ENCODE measurements around the gene NRM. TPM values are rescaled to one million over a fixed set of nuclear protein-coding genes. Genes with fewer than 3 reads are reported as not detected.
A peak's percentile ranks its signal among the peaks of the same experiment; 100 is the strongest.

The NRM gene
- total RNA-seq, 1 experiment from 2014 or later = 31.2 TPM

DNA sequence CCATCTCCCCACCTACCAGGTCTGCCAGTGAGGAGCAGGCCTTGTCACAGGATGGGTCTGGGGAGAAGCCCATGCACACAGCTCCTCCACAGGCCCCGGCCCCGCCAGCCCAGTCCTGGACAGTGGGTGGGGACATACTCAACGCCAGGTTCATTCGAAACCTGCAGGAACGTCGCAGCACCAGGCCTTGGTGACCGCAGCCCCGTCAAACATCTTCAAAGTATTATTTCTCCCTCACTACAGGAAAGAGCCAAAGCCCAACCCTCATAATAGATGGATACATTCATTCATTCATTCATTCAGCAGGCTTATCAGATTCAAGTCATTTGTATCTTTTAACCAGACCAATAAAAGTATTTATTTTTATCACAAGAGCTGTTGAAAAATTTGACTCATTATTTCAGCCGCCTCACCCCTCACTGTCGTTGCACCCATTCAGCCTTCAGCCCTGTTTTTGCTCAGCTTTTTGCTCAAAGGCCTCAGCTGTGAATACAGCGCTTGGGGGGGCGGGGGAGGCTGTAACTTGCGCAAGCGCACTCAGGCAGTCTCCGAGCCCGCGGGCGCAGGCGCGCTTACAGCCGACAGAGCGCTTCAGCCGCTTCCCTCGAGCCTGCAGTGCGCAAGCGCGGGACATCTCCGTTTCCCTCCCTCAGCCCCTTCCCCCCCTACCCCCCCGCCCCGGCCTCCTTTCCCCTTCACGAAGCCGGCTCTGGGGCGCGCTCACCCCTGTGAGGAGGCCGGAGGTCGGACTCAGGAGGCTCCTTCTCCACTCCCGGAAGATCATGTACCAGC lies 44.1 kb downstream of the NRM start, which contains the start of gene C6orf136:
Gene C6orf136 (plus strand): TSS at position 684 of the 792 bp plus-strand sequence. CDS start 99 bp downstream, at position 783.
- peaks cover 24% of the 10 kb centered on the region for H3K36me3 Mint-ChIP-seq
- TF ChIP-seq, protein P1, sequence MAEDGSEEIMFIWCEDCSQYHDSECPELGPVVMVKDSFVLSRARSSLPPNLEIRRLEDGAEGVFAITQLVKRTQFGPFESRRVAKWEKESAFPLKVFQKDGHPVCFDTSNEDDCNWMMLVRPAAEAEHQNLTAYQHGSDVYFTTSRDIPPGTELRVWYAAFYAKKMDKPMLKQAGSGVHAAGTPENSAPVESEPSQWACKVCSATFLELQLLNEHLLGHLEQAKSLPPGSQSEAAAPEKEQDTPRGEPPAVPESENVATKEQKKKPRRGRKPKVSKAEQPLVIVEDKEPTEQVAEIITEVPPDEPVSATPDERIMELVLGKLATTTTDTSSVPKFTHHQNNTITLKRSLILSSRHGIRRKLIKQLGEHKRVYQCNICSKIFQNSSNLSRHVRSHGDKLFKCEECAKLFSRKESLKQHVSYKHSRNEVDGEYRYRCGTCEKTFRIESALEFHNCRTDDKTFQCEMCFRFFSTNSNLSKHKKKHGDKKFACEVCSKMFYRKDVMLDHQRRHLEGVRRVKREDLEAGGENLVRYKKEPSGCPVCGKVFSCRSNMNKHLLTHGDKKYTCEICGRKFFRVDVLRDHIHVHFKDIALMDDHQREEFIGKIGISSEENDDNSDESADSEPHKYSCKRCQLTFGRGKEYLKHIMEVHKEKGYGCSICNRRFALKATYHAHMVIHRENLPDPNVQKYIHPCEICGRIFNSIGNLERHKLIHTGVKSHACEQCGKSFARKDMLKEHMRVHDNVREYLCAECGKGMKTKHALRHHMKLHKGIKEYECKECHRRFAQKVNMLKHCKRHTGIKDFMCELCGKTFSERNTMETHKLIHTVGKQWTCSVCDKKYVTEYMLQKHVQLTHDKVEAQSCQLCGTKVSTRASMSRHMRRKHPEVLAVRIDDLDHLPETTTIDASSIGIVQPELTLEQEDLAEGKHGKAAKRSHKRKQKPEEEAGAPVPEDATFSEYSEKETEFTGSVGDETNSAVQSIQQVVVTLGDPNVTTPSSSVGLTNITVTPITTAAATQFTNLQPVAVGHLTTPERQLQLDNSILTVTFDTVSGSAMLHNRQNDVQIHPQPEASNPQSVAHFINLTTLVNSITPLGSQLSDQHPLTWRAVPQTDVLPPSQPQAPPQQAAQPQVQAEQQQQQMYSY (CRISPR knock-in tag; IDR thresholded peaks at IDR 0.05) = no peak
- TF ChIP-seq, protein P2, sequence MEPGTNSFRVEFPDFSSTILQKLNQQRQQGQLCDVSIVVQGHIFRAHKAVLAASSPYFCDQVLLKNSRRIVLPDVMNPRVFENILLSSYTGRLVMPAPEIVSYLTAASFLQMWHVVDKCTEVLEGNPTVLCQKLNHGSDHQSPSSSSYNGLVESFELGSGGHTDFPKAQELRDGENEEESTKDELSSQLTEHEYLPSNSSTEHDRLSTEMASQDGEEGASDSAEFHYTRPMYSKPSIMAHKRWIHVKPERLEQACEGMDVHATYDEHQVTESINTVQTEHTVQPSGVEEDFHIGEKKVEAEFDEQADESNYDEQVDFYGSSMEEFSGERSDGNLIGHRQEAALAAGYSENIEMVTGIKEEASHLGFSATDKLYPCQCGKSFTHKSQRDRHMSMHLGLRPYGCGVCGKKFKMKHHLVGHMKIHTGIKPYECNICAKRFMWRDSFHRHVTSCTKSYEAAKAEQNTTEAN (CRISPR knock-in tag; IDR thresholded peaks at IDR 0.05) = no peak
- no peak for TF ChIP-seq JUN (CRISPR knock-in tag; IDR thresholded peaks at IDR 0.05)
- TF ChIP-seq, protein P3, sequence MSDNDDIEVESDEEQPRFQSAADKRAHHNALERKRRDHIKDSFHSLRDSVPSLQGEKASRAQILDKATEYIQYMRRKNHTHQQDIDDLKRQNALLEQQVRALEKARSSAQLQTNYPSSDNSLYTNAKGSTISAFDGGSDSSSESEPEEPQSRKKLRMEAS (CRISPR knock-in tag; IDR thresholded peaks at IDR 0.05) = no peak
- TF ChIP-seq SMAD4 (CRISPR knock-in tag; IDR thresholded peaks at IDR 0.05) = no peak
- TF ChIP-seq ZNF263 (CRISPR knock-in tag; IDR thresholded peaks at IDR 0.05; ENCODE audit: low read depth) = no peak
- TF ChIP-seq CDX4 (CRISPR knock-in tag; IDR thresholded peaks at IDR 0.05; ENCODE audit: borderline replicate concordance) = no peak
- TF ChIP-seq NFYB (CRISPR knock-in tag; conservative IDR thresholded peaks at IDR 0.05; ENCODE audit: low read depth) = no peak
- no peak for TF ChIP-seq ZBTB21 (CRISPR knock-in tag; IDR thresholded peaks at IDR 0.05; ENCODE audit: borderline replicate concordance)
- TF ChIP-seq ESRRA (CRISPR knock-in tag; IDR thresholded peaks at IDR 0.05; ENCODE audit: borderline replicate concordance) = no peak
- no peak for TF ChIP-seq SP1 (CRISPR knock-in tag; conservative IDR thresholded peaks at IDR 0.05)
- TF ChIP-seq EMX1 (CRISPR knock-in tag; IDR thresholded peaks at IDR 0.05) = no peak
- no peak for TF ChIP-seq GABPB1 (CRISPR knock-in tag; IDR thresholded peaks at IDR 0.05)
- TF ChIP-seq, protein P4, sequence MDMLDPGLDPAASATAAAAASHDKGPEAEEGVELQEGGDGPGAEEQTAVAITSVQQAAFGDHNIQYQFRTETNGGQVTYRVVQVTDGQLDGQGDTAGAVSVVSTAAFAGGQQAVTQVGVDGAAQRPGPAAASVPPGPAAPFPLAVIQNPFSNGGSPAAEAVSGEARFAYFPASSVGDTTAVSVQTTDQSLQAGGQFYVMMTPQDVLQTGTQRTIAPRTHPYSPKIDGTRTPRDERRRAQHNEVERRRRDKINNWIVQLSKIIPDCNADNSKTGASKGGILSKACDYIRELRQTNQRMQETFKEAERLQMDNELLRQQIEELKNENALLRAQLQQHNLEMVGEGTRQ (CRISPR knock-in tag; IDR thresholded peaks at IDR 0.05) = no peak
- TF ChIP-seq MLX (CRISPR knock-in tag; IDR thresholded peaks at IDR 0.05) = no peak
- no peak for TF ChIP-seq ATF3 (CRISPR knock-in tag; conservative IDR thresholded peaks at IDR 0.05)
- TF ChIP-seq ZNF121 (CRISPR knock-in tag; IDR thresholded peaks at IDR 0.05) = no peak
- TF ChIP-seq FOXK1 (CRISPR knock-in tag; IDR thresholded peaks at IDR 0.05) = no peak
- peak; percentile 71 for ATAC-seq
- ChIA-PET POLR2A (interaction anchor here (0.6 to 1.0 kb wide), 4 partner anchors 29 to 70 kb away, joined by 3 to 6 read pairs (median 4); partner anchors contain the start of genes MDC1 and PPP1R10), CTCF (interaction anchor here (0.6 to 2.0 kb wide), 7 partner anchors 26 to 441 kb away, joined by 3 to 10 read pairs (median 4); partner anchors contain the start of gene DHX16)
- H3K4me1 Mint-ChIP-seq = peaks cover 21% of the 10 kb centered on the region
- peak within 1 kb of the TSS; percentile 76 for H3K4me3 Mint-ChIP-seq
- H3K27ac Mint-ChIP-seq = peak within 1 kb of the TSS; percentile 74
- DNase-seq (ENCODE audit: low spot score) = peak; percentile 91
- no peaks in the 10 kb centered on the region for H3K9me3 Mint-ChIP-seq
- no peaks in the 10 kb centered on the region for H3K27me3 Mint-ChIP-seq (ENCODE audit: low read depth)

All from WTC11 (cell line).